ENCODE data around the gene RAP1GDS1. TPM values are rescaled to one million over a fixed set of nuclear protein-coding genes. Genes with fewer than 3 reads are reported as not detected.

RAP1GDS1 gene
- total RNA-seq, 1 donor from 2014 or later = 66.3 TPM

- Histone ChIP-seq H3K36me3 (ENCODE audit: control insufficient read depth, insufficient read depth, low read length) (no peaks in the 10 kb centered on the region), H3K4me3 (ENCODE audit: low read depth, low read length) (no peak overlapping the region), H3K27me3 (ENCODE audit: control insufficient read depth, insufficient read depth, low read length) (no peaks in the 10 kb centered on the region)
- DNase-seq (ENCODE audit: low read depth) (no peak), FAIRE-seq (no peak)
- TF ChIP-seq CTCF (IDR thresholded peaks at IDR 0.05; ENCODE audit: insufficient read depth, low read length, severe bottlenecking) = no peak
These were observed 201.3 kb downstream of the RAP1GDS1 start for GRCh38 chr4:98462487-98462886.

- DNase-seq (ENCODE audit: low read depth) = peak; percentile 56
- Histone ChIP-seq H3K4me3 (ENCODE audit: low read depth, low read length) (no peak overlapping the region), H3K27me3 (ENCODE audit: control insufficient read depth, insufficient read depth, low read length) (no peaks in the 10 kb centered on the region), H3K36me3 (ENCODE audit: control insufficient read depth, insufficient read depth, low read length) (no peaks in the 10 kb centered on the region)
- no peak for TF ChIP-seq CTCF (IDR thresholded peaks at IDR 0.05; ENCODE audit: insufficient read depth, low read length, severe bottlenecking)
- FAIRE-seq = peak; percentile 36
These were observed 205.8 kb downstream of the RAP1GDS1 start for GRCh38 chr4:98466868-98467599.

- peak; percentile 85 for TF ChIP-seq CTCF (IDR thresholded peaks at IDR 0.05; ENCODE audit: insufficient read depth, low read length, severe bottlenecking)
- Histone ChIP-seq H3K36me3 (ENCODE audit: control insufficient read depth, insufficient read depth, low read length) (no peaks in the 10 kb centered on the region), H3K4me3 (ENCODE audit: low read depth, low read length) (peak overlapping the region; percentile 32), H3K27me3 (ENCODE audit: control insufficient read depth, insufficient read depth, low read length) (no peaks in the 10 kb centered on the region)
- DNase-seq (ENCODE audit: low read depth) = peak; percentile 87
- peak; percentile 60 for FAIRE-seq
These were observed 206.5 kb downstream of the RAP1GDS1 start for GRCh38 chr4:98467627-98468072.

- no peaks in the 10 kb centered on the region for H3K27me3 ChIP-seq (ENCODE audit: control insufficient read depth, insufficient read depth, low read length)
- no peak for FAIRE-seq
- TF ChIP-seq CTCF (IDR thresholded peaks at IDR 0.05; ENCODE audit: insufficient read depth, low read length, severe bottlenecking) = no peak
- no peak for DNase-seq (ENCODE audit: low read depth)
- no peak overlapping the region for H3K4me3 ChIP-seq (ENCODE audit: low read depth, low read length)
- H3K36me3 ChIP-seq (ENCODE audit: control insufficient read depth, insufficient read depth, low read length) = no peaks in the 10 kb centered on the region
These were observed 207.5 kb downstream of the RAP1GDS1 start for GRCh38 chr4:98468709-98469108.

- TF ChIP-seq CTCF (IDR thresholded peaks at IDR 0.05; ENCODE audit: insufficient read depth, low read length, severe bottlenecking) = no peak
- FAIRE-seq (no peak), DNase-seq (ENCODE audit: low read depth) (no peak)
- Histone ChIP-seq H3K4me3 (ENCODE audit: low read depth, low read length) (no peak overlapping the region), H3K27me3 (ENCODE audit: control insufficient read depth, insufficient read depth, low read length) (no peaks in the 10 kb centered on the region), H3K36me3 (ENCODE audit: control insufficient read depth, insufficient read depth, low read length) (no peaks in the 10 kb centered on the region)
These were observed 208.6 kb downstream of the RAP1GDS1 start for GRCh38 chr4:98469771-98470170.

- no peak overlapping the region for H3K4me3 ChIP-seq (ENCODE audit: low read depth, low read length)
- DNase-seq (ENCODE audit: low read depth) (no peak), FAIRE-seq (no peak)
- H3K27me3 ChIP-seq (ENCODE audit: control insufficient read depth, insufficient read depth, low read length) = no peaks in the 10 kb centered on the region
- no peak for TF ChIP-seq CTCF (IDR thresholded peaks at IDR 0.05; ENCODE audit: insufficient read depth, low read length, severe bottlenecking)
- no peaks in the 10 kb centered on the region for H3K36me3 ChIP-seq (ENCODE audit: control insufficient read depth, insufficient read depth, low read length)
These were observed 209.2 kb downstream of the RAP1GDS1 start for GRCh38 chr4:98470366-98470765.

Data from bronchial epithelial cell (primary cell).